A673 (cell line): ENCODE measurements around the gene ITGA1. TPM values are rescaled to one million over a fixed set of nuclear protein-coding genes. Genes with fewer than 3 reads are reported as not detected.
"Not testable (repeated sequence)": the region's sequence is repeated elsewhere in the genome, so short reads cannot be mapped to it uniquely, and the experiment has no call there.

ENCODE experiments used
- BruUV-seq: library from RNA; stranded (reverse); fragments of 400-500 nt; replicated peaks from 2 replicates; lab custom pipeline; 2021; lab: Mats Ljungman, UMichigan
- CTCF ChIA-PET: fragments of 300-600 bp; sonication (Branson Sonifier 250); formaldehyde crosslinking; loops from one replicate; lab custom pipeline; 2022; ENCODE audit warnings: antibody characterized with exemption; lab: Charles Lee
- POLR2A ChIA-PET: fragments of 300-600 bp; sonication (Branson Sonifier 250); formaldehyde crosslinking; loops from one replicate; lab custom pipeline; 2022; ENCODE audit warnings: antibody characterized with exemption; ENCODE audit not compliant: low non-redundant PET; lab: Charles Lee
- DNase-seq: peaks from one replicate; pipeline ENCODE4 v3.0.0-alpha.2; 2015; ENCODE audit warnings: low spot score
- H3K27ac ChIP-seq: fragments of 200-600 bp; sonication (generic); 2 replicates; pipeline ENCODE4 v1.5.1; 2016; ENCODE audit warnings: mixed run types, low read depth, mild to moderate bottlenecking, mixed read lengths, antibody characterized with exemption, low read length; ENCODE audit not compliant: poor library complexity, severe bottlenecking
- H3K27me3 ChIP-seq: fragments of 200-600 bp; sonication (generic); replicated peaks from 2 replicates; pipeline ENCODE4 v1.6.1; 2017; ENCODE audit warnings: mixed run types, low read depth, mild to moderate bottlenecking, mixed read lengths, antibody characterized with exemption, low read length; ENCODE audit not compliant: insufficient read depth, poor library complexity
- H3K36me3 ChIP-seq: fragments of 200-600 bp; sonication (generic); 2 replicates; pipeline ENCODE4 v1.6.1; 2016; ENCODE audit warnings: mixed run types, mild to moderate bottlenecking, mixed read lengths, antibody characterized with exemption, low read length; ENCODE audit not compliant: insufficient read depth, poor library complexity, severe bottlenecking
- H3K4me1 ChIP-seq: fragments of 200-600 bp; sonication (generic); 2 replicates; pipeline ENCODE4 v1.6.1; 2017; ENCODE audit warnings: mixed run types, mild to moderate bottlenecking, mixed read lengths, antibody characterized with exemption, low read length; ENCODE audit not compliant: insufficient read depth, poor library complexity, severe bottlenecking
- H3K4me3 ChIP-seq: fragments of 200-600 bp; sonication (generic); 2 replicates; pipeline ENCODE4 v1.5.1; 2016; ENCODE audit warnings: low read depth, mixed run types, mild to moderate bottlenecking, mixed read lengths, low read length; ENCODE audit not compliant: poor library complexity, severe bottlenecking
- H3K9me3 ChIP-seq: fragments of 200-600 bp; sonication (generic); 2 replicates; pipeline ENCODE4 v1.6.1; 2016; ENCODE audit warnings: mixed run types, low read depth, mild to moderate bottlenecking, mixed read lengths, antibody characterized with exemption, low read length; ENCODE audit not compliant: poor library complexity, severe bottlenecking
- CTCF ChIP-seq: fragments of 300-800, 200-600 bp; sonication (generic); conservative IDR thresholded peaks from 2 replicates; pipeline ENCODE4 v1.5.1; 2017; ENCODE audit warnings: low read depth, mild to moderate bottlenecking, antibody characterized with exemption, low read length, moderate library complexity, mixed read lengths
- EZH2 ChIP-seq: fragments of 200-600 bp; sonication (generic); IDR thresholded peaks from 2 replicates; pipeline ENCODE4 v1.6.1; 2017; ENCODE audit warnings: borderline replicate concordance, low read depth, mild to moderate bottlenecking, mixed read lengths, antibody characterized with exemption, low read length; ENCODE audit not compliant: poor library complexity, severe bottlenecking
- intact Hi-C: fragments of 100-400 bp; cut with micrococcal nuclease; formaldehyde crosslinking; loops from one replicate; pipeline ENCODE4 v1.10.0; 2022; ENCODE audit not compliant: unreplicated experiment
- total RNA-seq: library from RNA; stranded (reverse); gene quantifications from 2 replicates; pipeline ENCODE4 v1.2.3, GENCODE V29; 2021

Gene ITGA1
- total RNA-seq, 1 experiment from 2014 or later: 8.1 TPM

DNA sequence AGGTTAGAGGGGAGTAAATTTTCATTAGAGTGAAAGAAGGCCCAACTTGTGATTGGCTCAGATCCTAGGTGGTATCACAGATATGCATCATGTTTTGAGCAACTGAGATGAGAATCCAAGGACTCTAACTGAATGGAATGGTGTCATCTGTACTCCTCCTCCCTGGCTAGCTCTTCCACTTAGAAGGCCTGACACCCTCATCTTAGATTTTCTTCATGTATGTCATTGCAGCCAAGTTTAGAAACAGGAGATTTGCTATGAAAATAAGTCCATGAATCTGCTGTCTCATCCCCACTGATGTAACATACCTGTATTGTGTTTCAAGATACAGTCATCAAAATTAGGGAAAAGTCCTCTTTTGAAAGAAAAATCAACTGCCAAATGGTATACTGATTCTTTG is 54.4 kb downstream of the ITGA1 start:
- intact Hi-C loops: no loop called here
- no peaks in the 10 kb centered on the region for H3K27me3 ChIP-seq
- DNase-seq: no peak
- H3K4me1 ChIP-seq: peaks cover 62% of the 10 kb centered on the region
- no peaks in the 10 kb centered on the region for H3K36me3 ChIP-seq
- CTCF ChIA-PET: no interaction called here
- H3K9me3 ChIP-seq: no peaks in the 10 kb centered on the region
- POLR2A ChIA-PET: no interaction called here
- TF ChIP-seq EZH2 (no peak), CTCF (no peak)
- BruUV-seq: no TSS peak
- peak overlapping the region; percentile 69 for H3K27ac ChIP-seq
- H3K4me3 ChIP-seq: no peak overlapping the region

DNA sequence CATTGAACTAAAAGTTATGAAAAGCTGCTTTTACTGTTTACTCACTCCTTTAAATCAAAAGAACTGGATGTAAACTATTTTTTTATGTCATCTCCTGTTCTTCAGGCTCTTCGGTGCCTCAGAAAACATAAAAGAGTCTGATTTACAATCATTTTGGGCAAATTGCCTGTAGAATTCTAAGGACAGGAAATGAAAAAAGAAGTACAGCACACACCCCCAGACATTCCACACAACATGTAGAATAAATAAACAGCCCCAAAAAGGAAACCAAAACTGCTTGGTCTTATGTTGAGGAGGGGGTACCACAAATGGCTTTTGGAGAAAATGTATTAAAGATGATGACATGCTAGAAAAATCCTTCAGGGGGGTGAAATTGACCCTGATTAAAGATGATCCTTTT is 57.2 kb downstream of the ITGA1 start:
- DNase-seq: peak; percentile 87
- CTCF ChIA-PET: no interaction called here
- POLR2A ChIA-PET: no interaction called here

DNA sequence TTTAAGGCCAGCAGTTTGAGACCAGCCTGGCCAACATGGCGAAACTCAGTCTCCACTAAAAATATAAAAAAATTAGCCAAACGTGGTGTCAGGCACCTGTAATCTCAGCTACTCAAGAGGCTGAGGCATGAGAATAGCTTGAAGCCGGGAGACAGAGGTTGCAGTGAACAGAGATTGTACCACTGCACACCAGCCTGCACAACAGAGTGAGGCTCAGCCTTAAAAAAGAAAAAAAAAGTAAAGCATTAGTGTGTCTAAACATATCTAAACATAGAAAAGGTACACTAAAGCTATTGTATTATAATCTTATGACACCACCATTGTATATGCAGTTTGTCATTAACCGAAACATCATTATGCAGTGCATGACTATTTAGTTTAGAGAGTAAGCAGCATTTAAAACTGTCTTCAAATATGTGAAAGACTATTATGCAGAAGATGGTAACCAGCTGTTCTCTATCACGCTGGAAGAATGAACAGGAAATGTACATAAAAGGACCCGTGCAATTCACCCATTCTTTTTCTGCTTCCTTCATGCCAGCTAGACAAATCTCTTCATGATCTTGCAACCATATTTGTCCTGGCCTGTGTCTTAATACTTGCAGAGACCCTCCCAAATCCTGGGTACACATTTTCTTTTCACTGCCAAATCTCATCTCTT is 58.6 kb downstream of the ITGA1 start:
- Histone ChIP-seq H3K27me3 (no peaks in the 10 kb centered on the region), H3K27ac (peak overlapping the region; percentile 86), H3K4me3 (no peak overlapping the region), H3K4me1 (peaks cover 55% of the 10 kb centered on the region), H3K9me3 (no peaks in the 10 kb centered on the region), H3K36me3 (no peaks in the 10 kb centered on the region)
- peak; percentile 90 for DNase-seq
- intact Hi-C loops: no loop called here
- ChIA-PET POLR2A (interaction anchor here (0.6 kb wide), 1 partner anchor 1753 kb away, joined by 3 read pairs; no protein-coding TSS in a partner anchor), CTCF (interaction anchor here (1.2 kb wide), 1 partner anchor 18 kb away, joined by 3 read pairs; no protein-coding TSS in a partner anchor)
- TF ChIP-seq EZH2 (no peak), CTCF (no peak)
- no TSS peak for BruUV-seq

More for the DNA sequence above, 57.2 kb downstream of the ITGA1 start:
- Histone ChIP-seq H3K4me3 (peak overlapping the region; percentile 9), H3K27ac (peak overlapping the region; percentile 86), H3K4me1 (peaks cover 66% of the 10 kb centered on the region), H3K36me3 (no peaks in the 10 kb centered on the region), H3K9me3 (no peaks in the 10 kb centered on the region), H3K27me3 (no peaks in the 10 kb centered on the region)
- intact Hi-C loops: no loop called here
- BruUV-seq: no TSS peak
- no peak for TF ChIP-seq CTCF
- TF ChIP-seq EZH2: no peak

DNA sequence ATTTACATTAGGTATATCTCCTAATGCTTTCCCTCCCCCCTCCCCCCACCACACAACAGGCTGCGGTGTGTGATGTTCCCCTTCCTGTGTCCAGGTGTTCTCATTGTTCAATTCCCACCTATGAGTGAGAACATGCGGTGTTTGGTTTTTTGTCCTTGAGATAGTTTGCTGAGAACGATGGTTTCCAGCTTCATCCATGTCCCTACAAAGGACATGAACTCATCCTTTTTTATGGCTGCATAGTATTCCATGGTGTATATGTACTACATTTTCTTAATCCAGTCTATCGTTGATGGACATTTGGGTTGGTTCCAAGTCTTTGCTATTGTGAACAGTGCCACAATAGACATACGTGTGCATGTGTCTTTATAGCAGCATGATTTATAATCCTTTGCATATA is 61.0 kb downstream of the ITGA1 start:
- CTCF ChIA-PET, H3K27ac ChIP-seq, H3K36me3 ChIP-seq, intact Hi-C loops, POLR2A ChIA-PET, DNase-seq, H3K9me3 ChIP-seq, H3K4me3 ChIP-seq, H3K27me3 ChIP-seq, BruUV-seq: not testable (repeated sequence)
- peaks cover 41% of the 10 kb centered on the region for H3K4me1 ChIP-seq
